BLaER1 (cell line): Measurements from ENCODE around the gene PLA2G10.
"Not testable (repeated sequence)": the region's sequence is repeated elsewhere in the genome, so short reads cannot be mapped to it uniquely, and the experiment has no call there.

Experiments
- H3K27ac ChIP-seq: shearing (Covaris generic); formaldehyde crosslinking; 2 replicates; pipeline ENCODE4 v1.8.1; 2022
- H3K27me3 ChIP-seq: shearing (Covaris generic); formaldehyde crosslinking; 2 replicates; pipeline ENCODE4 v1.8.1; 2022
- H3K36me3 ChIP-seq: shearing (Covaris generic); formaldehyde crosslinking; 2 replicates; pipeline ENCODE4 v1.8.1; 2022
- H3K4me1 ChIP-seq: shearing (Covaris generic); formaldehyde crosslinking; 2 replicates; pipeline ENCODE4 v1.8.1; 2022
- H3K4me2 ChIP-seq: shearing (Covaris generic); formaldehyde crosslinking; 2 replicates; pipeline ENCODE4 v1.8.1; 2022
- H3K4me3 ChIP-seq: shearing (Covaris generic); formaldehyde crosslinking; 2 replicates; pipeline ENCODE4 v1.8.1; 2022
- H3K9ac ChIP-seq: shearing (Covaris generic); formaldehyde crosslinking; 2 replicates; pipeline ENCODE4 v1.8.1; 2022
- H3K9me3 ChIP-seq: shearing (Covaris generic); formaldehyde crosslinking; 2 replicates; pipeline ENCODE4 v1.8.1; 2022
- H4K20me1 ChIP-seq: shearing (Covaris generic); formaldehyde crosslinking; 2 replicates; pipeline ENCODE4 v1.8.1; 2022
- Cebpa-rat ChIP-seq: shearing (Covaris generic); IDR thresholded peaks from 2 replicates; pipeline ENCODE4 v1.8.1; 2022

Gene PLA2G10

DNA sequence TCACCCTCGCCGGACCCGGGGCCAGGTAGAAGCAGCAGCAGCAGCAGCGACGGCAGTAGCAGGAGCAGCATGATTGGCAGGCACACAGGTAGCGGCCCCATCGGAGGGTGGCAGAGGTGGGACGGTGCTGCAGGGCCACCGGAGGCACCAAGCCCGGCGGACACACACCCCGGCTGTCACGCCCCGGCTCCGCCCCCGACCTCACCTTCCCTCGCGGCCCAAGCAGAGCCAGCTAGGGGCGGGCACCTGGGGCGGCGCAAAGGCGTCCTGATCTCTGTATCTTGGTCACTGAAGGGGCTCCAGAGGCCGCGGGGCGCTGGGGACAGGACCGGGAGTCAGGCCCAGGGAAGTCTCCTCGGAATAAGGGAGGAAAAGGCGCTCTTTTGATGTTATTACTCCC lies at the start of gene PLA2G10:
Gene PLA2G10 (minus strand): TSS at position 180 of the 400 bp plus-strand sequence. CDS start 79 bp downstream, at position 101.
- not testable (repeated sequence) for H3K9ac ChIP-seq, H3K27ac ChIP-seq, H3K4me3 ChIP-seq, H3K36me3 ChIP-seq, H3K4me1 ChIP-seq, H3K9me3 ChIP-seq, H3K27me3 ChIP-seq, H3K4me2 ChIP-seq, H4K20me1 ChIP-seq

- H3K4me3 ChIP-seq, H3K9me3 ChIP-seq, H3K4me1 ChIP-seq, H3K4me2 ChIP-seq, H4K20me1 ChIP-seq, H3K27me3 ChIP-seq, H3K27ac ChIP-seq, H3K36me3 ChIP-seq, H3K9ac ChIP-seq: not testable (repeated sequence)
These were observed 48.4 kb upstream of the PLA2G10 start, which contains the start of gene NPIPA2 for GRCh38 chr16:14742273-14743128. NPIPA2 (plus strand) TSS chr16:14742533; CDS start chr16:14748066, 5,533 bp downstream.

DNA sequence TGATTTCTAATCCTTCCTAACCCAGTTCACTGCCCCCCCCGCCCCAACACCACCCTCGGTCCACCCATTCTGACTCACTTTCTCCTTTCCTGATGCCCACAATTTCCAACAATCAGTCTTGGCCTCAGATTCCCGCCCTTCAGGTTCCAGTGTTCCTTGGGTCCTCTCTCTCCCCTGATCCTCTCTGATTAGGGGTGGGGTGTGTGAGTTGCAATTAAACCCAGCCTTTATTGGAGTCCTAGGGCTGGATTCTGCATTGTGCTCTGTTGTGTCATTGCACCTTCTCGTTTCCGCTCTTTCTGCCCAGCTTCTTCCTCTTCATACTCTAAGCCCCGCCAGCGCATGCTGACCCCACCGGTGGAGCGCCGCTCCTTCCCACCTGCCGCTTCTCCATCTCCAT lies 47.7 kb upstream of the PLA2G10 start:
- not testable (repeated sequence) for H3K4me3 ChIP-seq, H4K20me1 ChIP-seq, H3K4me2 ChIP-seq, H3K36me3 ChIP-seq, H3K9me3 ChIP-seq, H3K9ac ChIP-seq, H3K27me3 ChIP-seq, H3K27ac ChIP-seq, H3K4me1 ChIP-seq

- H3K9me3 ChIP-seq, H3K9ac ChIP-seq, H3K4me1 ChIP-seq, H3K27ac ChIP-seq, H3K4me2 ChIP-seq, H3K27me3 ChIP-seq, H3K36me3 ChIP-seq, H4K20me1 ChIP-seq, H3K4me3 ChIP-seq: not testable (repeated sequence)
These were observed 46.8 kb upstream of the PLA2G10 start for GRCh38 chr16:14740832-14741385.

DNA sequence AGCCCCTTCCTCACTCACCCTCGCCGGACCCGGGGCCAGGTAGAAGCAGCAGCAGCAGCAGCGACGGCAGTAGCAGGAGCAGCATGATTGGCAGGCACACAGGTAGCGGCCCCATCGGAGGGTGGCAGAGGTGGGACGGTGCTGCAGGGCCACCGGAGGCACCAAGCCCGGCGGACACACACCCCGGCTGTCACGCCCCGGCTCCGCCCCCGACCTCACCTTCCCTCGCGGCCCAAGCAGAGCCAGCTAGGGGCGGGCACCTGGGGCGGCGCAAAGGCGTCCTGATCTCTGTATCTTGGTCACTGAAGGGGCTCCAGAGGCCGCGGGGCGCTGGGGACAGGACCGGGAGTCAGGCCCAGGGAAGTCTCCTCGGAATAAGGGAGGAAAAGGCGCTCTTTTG lies 39.1 kb upstream of the PLA2G10 start:
- H3K27me3 ChIP-seq, H3K27ac ChIP-seq, H3K4me1 ChIP-seq, H3K9me3 ChIP-seq, H3K4me2 ChIP-seq, H4K20me1 ChIP-seq, H3K36me3 ChIP-seq, H3K4me3 ChIP-seq, H3K9ac ChIP-seq: not testable (repeated sequence)

DNA sequence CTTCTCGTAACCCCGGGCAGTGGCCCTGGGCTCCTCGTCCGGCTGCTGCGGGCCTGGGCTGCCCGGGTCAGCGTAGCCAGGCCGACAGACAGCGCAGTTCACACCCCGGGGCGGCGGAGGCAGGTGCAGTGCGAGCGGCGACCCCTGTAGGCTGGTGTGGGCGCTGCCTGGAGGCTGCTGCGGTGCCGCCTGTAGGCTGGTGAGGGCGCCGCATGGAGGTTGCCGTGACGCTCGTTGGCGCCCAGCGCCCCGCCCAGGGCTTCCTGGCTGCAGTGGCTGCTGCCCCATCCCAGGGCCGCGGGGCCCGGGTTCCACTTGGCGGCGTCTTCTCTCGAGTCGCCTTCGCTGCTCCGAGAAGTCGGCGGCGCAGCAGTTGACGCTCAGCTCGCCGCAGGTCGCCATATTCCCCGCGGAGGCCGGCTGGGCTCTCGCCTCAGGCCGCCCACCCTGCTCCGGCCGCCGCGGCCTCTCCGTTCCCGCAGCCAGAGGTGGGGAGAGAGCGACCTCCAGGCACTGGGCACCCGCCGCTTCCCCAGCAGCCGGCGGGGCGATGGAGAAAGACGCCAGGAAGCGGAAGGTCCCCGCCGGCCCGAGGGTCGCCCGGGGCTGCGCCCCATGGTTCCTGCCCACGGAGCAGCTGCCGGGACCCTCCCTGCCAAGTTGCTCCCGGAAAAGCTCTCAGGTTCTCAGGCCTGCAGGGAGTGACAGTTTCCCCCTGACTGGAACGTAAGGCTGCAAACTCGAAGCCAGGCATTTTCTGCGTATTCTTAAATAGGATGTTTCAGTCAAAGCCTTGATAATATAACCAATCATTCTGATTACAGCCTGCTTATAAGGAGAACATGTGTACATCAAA lies 9.3 kb upstream of the PLA2G10 start, which contains the start of gene NPIPA3:
Gene NPIPA3 (plus strand): TSS at position 256 of the 856 bp plus-strand sequence. CDS start 5,533 bp downstream, outside the sequence.
- not testable (repeated sequence) for H4K20me1 ChIP-seq, H3K36me3 ChIP-seq, H3K27me3 ChIP-seq, H3K4me3 ChIP-seq, H3K27ac ChIP-seq, H3K9ac ChIP-seq, H3K4me1 ChIP-seq, H3K4me2 ChIP-seq, H3K9me3 ChIP-seq

- H3K27ac ChIP-seq, H3K36me3 ChIP-seq, H3K9me3 ChIP-seq, H3K27me3 ChIP-seq, H3K9ac ChIP-seq, H3K4me1 ChIP-seq, H4K20me1 ChIP-seq, H3K4me3 ChIP-seq, H3K4me2 ChIP-seq: not testable (repeated sequence)
These were observed 8.6 kb upstream of the PLA2G10 start for GRCh38 chr16:14702672-14703071.

DNA sequence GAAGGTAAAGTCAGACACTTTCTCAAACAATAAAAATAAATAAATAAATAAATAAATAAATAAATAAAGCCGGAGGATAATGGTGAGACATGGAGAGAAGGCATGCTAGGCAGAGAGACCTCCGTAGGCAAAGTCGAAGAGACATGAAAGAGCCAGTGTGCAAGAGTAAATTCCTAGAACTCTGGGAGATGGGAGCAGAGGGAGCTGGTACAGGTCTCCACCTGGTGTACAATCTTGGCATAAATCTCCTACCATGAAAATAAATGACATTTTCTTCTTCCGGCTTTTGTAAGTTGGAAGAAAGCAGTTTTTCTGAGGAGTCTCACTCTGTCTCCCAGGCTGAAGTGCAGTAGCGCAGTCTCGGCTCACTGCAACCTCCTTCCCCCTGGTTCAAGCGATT lies 7.8 kb upstream of the PLA2G10 start:
- H3K9ac ChIP-seq, H3K27ac ChIP-seq, H3K4me2 ChIP-seq, H3K9me3 ChIP-seq, H3K36me3 ChIP-seq, H4K20me1 ChIP-seq, H3K4me3 ChIP-seq, H3K4me1 ChIP-seq, H3K27me3 ChIP-seq: not testable (repeated sequence)

DNA sequence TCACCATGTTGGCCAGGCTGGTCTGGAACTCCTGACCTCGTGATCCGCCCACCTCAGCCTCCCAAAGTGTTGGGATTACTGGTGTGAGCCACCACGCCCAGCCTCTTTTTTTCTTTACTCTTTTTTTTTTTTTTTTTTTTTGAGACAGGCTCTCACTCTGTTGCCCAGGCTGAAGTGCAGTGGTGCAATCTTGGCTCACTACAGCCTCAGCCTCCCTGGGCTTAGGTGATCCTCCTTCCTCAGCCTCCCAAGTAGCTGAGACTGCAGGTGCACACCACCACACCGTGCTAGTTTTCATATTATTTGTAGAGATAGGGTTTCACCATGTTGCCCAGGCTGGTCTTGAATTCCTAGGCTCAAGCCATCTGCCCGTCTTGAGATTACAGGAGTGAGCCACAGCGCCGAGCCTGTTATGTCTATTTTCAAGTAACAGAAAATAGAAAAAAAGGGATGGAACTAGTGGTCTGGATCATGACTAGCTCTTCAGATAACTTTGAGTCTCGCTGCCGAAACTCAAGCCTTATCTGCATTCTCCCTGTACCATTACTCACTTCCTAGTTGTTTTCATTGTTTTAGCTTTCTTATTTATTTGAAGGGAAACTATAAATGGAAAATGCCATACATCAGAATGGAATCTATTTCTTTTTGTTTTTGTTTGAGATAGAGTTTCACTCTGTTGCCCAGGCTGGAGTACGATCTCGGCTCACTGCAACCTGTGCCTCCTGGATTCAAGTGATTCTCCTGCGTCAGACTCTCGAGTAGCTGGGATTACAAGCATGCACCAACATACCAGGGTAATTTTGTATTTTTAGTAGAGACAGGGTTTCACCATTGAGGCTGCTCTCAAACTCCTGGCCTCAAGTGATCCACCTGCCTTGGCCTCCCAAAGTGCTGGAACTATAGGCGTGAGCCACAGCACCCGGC lies 8.0 kb downstream of the PLA2G10 start:
- not testable (repeated sequence) for H3K4me3 ChIP-seq, H3K4me2 ChIP-seq, H4K20me1 ChIP-seq, H3K4me1 ChIP-seq, H3K9me3 ChIP-seq, H3K27ac ChIP-seq, H3K27me3 ChIP-seq, H3K9ac ChIP-seq, H3K36me3 ChIP-seq

DNA sequence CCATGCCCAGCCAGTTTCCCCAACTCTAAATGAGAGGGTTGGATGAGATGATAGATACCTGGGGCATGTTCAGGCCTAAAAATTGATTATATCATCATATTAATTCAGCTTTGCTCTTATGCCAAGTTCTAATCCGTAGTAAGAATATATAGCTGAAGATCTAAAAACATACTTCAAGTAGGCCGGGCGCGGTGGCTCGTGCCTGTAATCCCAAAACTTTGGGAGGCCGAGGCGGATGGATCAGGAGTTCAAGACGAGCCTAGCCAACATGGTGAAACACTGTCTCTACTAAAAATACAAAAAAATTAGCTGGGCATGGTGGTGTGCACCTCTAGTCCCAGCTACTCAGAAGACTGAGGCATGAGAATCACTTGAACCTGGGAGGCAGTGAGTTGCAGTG lies 12.0 kb downstream of the PLA2G10 start:
- H3K9ac ChIP-seq, result no peak overlapping the region
- H4K20me1 ChIP-seq, result no peaks in the 10 kb centered on the region
- no peak overlapping the region for H3K4me3 ChIP-seq
- H3K27me3 ChIP-seq, result no peaks in the 10 kb centered on the region
- 0 out of 2 replicates have a peak, but pooled peaks cover 3% of the 10 kb centered on the region for H3K4me1 ChIP-seq
- TF ChIP-seq Cebpa-rat, result no peak
- H3K36me3 ChIP-seq, result no peaks in the 10 kb centered on the region
- no peak overlapping the region for H3K27ac ChIP-seq
- H3K4me2 ChIP-seq, result no peak overlapping the region
- H3K9me3 ChIP-seq, result no peaks in the 10 kb centered on the region
